NCI-H446 treated with DMSO at 0.1 percent for 48 hours (cell line): Measurements from ENCODE around the gene RAB27B.

ENCODE experiments used
- DNase-seq: peaks from one replicate; lab custom pipeline; 2025; lab: John Stamatoyannopoulos, UW

RAB27B gene

DNA sequence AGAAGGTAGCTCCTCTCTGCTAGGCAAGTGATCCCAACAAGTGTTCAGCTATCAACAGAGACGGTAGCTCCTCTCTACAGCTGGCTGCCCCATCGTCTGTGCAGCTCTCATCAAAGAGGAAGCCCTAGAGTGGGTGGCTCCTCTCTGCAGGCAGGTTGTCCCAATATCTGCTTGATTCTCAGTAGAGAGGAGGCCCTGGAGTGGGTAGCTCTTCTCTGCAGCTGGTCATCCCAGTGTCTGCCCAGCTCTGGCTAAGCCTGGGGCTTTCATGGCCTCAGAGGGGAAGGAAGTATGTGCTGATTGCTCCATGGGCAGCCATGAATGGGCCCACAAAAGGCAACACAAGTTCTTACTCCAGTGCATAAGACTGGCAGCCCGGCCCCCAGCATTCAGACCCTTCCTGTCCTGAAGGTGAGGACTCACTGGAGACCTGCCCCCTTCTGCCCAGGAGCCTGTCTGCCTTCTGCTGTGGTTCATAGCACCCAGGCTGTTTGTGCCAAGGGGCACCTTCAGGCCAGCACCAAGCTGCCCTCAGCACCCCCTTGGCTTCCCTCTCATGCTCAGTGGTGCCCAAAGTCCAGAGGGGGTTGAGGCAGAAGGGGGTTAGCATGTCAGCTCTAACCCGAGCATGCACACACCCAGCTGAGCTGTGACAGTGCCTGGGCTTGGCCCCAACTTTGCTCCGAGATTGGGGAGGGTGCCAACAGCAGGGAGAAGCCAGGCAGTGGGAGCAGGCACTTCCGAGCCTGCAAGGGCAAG is 82.1 kb downstream of the RAB27B start:
- DNase-seq = no peak

DNA sequence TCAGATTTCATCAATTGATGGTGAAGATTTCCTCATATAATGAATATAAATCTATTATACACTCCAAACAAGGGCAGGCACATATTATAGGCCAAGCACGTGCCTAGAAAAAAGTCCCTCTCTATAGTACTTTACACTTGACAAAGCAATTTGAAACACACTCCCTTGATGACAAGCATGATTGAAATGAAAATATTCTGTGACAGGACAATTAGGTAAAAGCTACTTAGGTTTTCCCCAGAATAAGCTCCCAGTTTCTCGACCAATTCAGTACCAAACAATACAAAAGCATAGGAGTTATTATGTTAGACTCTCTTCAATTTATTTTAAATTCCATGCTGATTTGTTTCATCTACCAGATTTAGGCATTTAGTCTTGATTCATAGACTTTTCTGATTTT is 83.3 kb downstream of the RAB27B start:
- no peak for DNase-seq

GRCh38 chr18:54914816-54915215 is 86.5 kb downstream of the RAB27B start:
- DNase-seq = no peak

GRCh38 chr18:54916507-54916906 is 88.2 kb downstream of the RAB27B start:
- DNase-seq = no peak

GRCh38 chr18:54918060-54918459 is 89.8 kb downstream of the RAB27B start:
- DNase-seq = no peak

- no peak for DNase-seq
Observed at GRCh38 chr18:54919412-54919811, 91.1 kb downstream of the RAB27B start.

DNA sequence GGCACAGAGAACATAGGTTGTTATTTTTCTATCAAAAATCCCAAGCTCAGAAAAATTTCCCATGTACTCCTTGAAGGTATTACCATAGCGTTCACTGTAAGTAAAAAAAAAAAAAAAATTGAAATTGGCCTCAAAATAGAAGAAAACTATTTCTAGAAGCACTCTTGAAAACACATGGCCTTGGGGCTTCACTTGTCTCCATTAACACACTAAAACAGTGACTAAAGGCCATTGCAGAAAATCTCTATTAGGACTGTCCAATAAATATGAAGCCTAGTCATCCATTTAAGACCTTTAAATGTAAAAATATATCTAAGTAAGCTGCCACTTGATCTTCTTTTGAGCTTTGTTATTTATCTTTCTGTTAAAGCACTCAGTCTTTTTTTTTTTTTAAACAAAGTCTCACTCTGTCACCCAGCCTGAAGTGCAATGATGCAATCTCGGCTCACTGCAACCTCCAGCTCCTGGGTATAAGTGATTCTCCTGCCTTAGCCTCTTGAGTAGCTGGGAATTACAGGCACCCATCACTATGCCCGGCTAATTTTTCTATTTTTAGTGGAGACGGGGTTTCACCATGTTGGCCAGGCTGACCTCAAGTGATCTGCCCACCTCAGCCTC is 95.2 kb downstream of the RAB27B start:
- no peak for DNase-seq

GRCh38 chr18:54924948-54925347 is 96.7 kb downstream of the RAB27B start:
- DNase-seq = no peak

GRCh38 chr18:54926593-54927325 is 98.5 kb downstream of the RAB27B start:
- DNase-seq = no peak

DNA sequence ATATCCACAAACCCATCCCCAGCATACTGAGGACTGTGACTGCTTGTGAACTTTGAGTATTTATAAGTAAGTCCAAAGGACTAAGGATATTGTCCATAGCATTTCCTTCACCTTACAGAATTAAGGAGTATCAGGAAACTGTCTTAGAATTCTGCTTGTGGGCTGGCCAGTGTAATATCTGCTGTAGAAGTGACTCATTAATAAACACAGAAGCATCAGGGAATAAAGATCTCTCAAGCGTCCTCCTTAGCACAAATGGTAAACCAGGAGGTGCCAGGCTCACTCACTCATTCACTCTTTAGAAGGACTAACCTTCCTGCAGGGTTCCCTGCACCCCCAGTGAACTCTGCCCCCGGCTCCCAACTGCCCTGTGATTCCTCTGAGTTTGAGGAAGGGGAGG is 100.0 kb downstream of the RAB27B start:
- DNase-seq = no peak

- DNase-seq = no peak
Observed at GRCh38 chr18:54931152-54931551, 102.9 kb downstream of the RAB27B start.

DNA sequence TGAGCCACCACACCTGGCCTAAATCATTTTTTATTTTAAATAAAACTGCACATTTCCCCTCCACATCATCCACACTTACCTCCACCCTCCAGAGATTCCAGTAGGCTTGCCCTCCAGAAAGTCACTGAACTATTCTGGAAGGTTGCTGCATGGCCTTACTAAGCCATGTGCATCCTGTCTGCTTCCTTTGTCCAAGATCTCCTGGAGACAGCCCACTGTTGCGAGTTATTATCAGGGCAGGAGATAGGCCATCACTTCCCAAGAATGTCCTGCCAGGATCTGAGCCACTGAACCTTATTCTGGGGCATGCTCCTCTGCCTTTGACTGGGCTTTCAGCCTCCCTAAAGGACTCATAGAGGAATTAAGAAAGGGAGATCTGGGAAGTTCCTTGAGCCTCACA is 104.2 kb downstream of the RAB27B start:
- no peak for DNase-seq

- DNase-seq = no peak
Observed at GRCh38 chr18:54938506-54938905, 110.2 kb downstream of the RAB27B start.

- no peak for DNase-seq
Observed at GRCh38 chr18:54939361-54939917, 111.2 kb downstream of the RAB27B start.

DNA sequence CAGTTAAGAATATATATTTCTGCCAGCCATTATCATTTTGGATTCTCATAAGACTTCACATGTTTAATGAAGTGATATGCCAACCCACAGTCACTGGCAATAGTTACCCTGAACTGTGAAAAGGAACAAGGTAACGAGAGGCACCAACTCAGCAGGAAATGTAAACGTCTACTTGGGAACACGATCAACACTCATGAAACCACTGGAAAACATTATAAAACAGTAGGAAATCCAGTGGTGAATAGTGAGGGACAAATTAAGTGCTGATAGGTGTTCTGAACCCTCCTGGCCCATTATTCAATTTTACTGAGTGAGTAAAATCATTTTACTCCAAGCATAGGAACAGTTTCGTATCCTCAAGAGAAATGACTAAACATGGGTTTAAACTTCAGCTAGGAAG is 113.9 kb downstream of the RAB27B start:
- DNase-seq = no peak

- DNase-seq = no peak
Observed at GRCh38 chr18:54942569-54942968, 114.3 kb downstream of the RAB27B start.
